HG03521 (cell line): ENCODE results near the gene ATG9A.

Experiments
- ATAC-seq: cut with Tn5 transposase; IDR thresholded peaks from one replicate; pipeline ENCODE4 v1.9.1; 2021; ENCODE audit warnings: mild to moderate bottlenecking, moderate library complexity; ENCODE audit not compliant: unreplicated experiment

Gene ATG9A

GRCh38 chr2:219223831-219224610 is 5.4 kb downstream of the ATG9A start:
- ATAC-seq: no peak

DNA sequence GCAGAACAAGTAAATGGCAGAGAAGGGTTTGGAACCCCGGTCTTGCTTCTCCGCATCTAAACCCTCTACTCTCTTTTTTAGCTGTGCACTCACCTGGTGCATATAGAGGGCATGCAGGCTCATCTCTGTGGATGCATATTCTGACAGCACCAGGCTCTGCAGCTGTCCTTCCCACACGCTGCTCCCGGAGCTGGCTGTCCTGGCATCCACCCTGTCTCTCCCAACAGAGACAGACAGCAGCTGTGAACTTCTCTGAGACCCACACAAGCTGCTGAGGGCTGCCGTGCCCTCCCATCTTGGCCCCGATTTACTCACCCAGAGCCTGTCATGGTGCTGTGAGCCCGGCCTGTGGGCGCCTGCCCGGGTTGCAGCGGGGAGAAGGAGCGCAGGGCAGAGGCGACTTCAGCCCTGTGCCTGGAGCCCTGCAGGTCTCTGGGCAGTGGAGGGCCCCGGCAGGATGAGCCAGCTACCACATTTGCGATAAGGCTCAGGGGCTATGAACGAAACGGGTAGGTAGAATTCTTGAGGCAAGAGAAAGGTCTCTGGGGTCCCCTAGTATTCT is 7.4 kb downstream of the ATG9A start:
- no peak for ATAC-seq

- no peak for ATAC-seq
Observed at GRCh38 chr2:219220652-219221402, 8.6 kb downstream of the ATG9A start.

GRCh38 chr2:219219784-219220532 is 9.5 kb downstream of the ATG9A start:
- ATAC-seq: no peak

GRCh38 chr2:219218732-219219701 is 10.4 kb downstream of the ATG9A start, which contains the start of gene ABCB6:
Gene ABCB6 (minus strand): TSS chr2:219218958. CDS start chr2:219218673, 285 bp downstream.
- peak; percentile 68 for ATAC-seq

- peak; percentile 24 for ATAC-seq
Observed at GRCh38 chr2:219218217-219218731, 11.2 kb downstream of the ATG9A start.

DNA sequence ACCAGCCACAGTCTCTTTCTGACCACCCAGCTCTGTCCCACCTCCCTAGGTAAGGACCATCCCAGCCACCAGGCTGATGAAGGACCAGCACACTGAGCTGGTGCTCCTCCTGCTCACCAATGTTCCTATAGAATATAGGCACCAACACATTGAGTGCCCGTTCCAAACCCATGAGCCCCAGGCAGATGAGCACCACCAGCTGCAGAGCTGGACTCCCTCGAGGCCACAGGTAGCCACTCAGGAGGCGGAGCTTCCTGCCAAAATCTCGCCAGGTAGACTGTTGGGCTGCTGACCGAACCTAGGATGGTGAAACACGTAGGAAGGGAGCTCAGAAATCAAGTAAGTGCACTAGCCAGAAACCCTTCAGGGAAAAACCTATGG is 12.9 kb downstream of the ATG9A start:
- no peak for ATAC-seq

- ATAC-seq: no peak
Observed at GRCh38 chr2:219215871-219216534, 13.4 kb downstream of the ATG9A start.

GRCh38 chr2:219214786-219215185 is 14.7 kb downstream of the ATG9A start:
- ATAC-seq: no peak

- no peak for ATAC-seq
Observed at GRCh38 chr2:219214141-219214540, 15.3 kb downstream of the ATG9A start.

DNA sequence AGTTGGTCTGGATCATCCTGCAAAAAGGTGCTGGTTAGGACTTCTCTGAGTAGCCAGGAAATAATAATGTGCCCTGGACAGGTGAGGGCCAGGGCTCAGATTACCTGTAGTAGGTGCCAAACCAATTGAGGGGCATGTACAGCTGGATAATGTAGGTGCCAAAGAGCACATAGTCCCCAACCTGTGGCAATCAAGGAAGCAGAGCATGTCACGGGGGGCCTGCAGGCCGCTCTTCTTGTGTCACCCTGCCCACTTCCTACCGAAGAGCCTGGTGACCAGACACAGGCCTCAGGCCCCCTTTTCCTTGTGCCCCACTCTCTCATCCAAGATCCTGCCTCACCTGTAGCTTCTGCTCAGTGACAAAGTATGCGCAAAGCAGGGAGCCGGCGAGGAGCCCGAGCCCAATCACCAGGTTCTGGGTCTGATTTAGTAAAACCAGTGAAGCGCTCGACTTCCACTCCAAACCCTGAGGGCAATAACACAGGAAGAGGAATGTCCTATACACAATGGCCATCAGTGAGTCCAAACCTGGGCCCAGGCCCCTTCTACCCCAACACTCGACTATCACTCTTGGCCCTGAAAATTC is 15.9 kb downstream of the ATG9A start:
- ATAC-seq: no peak

DNA sequence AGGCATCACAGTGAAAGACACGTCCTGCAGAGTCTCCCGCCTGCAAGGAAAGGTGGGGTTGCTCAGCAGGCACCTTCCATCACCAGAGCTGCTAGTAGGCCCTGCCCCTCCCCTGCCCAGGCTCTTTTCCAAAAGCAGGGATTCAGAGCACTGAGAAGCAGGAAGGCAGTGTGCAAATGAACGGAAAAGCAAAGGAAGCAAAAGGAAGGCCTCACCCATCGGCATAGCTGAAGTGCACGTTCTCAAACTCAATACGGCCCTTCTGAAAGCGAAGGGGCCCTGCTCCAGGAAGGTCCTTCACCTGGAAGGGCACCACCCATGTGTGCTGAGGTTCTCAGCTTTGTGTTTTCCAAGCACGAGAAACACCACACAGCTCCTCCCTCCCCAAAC is 16.4 kb downstream of the ATG9A start:
- no peak for ATAC-seq

DNA sequence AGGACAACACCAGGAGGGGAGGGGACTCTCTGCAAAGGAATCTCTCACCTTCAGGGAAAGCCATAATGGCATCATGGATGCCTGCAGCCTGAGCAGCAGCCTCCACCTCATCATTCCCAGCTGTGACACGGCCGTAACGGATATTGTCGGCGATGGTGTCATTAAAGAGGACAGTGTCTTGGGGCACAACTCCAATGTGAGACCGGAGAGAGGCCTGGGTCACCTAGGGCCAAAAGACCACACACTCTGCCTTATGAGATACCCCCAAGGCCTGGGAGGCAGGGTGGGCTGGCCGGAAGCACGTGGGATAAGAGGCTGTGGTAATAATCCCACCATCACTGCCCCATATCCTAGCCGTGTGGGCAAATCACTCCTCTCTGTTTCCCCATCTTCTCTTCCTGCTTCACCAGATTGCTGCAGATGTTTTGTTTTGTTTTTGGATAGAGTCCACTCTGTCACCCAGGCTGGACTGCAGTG is 18.5 kb downstream of the ATG9A start:
- no peak for ATAC-seq

DNA sequence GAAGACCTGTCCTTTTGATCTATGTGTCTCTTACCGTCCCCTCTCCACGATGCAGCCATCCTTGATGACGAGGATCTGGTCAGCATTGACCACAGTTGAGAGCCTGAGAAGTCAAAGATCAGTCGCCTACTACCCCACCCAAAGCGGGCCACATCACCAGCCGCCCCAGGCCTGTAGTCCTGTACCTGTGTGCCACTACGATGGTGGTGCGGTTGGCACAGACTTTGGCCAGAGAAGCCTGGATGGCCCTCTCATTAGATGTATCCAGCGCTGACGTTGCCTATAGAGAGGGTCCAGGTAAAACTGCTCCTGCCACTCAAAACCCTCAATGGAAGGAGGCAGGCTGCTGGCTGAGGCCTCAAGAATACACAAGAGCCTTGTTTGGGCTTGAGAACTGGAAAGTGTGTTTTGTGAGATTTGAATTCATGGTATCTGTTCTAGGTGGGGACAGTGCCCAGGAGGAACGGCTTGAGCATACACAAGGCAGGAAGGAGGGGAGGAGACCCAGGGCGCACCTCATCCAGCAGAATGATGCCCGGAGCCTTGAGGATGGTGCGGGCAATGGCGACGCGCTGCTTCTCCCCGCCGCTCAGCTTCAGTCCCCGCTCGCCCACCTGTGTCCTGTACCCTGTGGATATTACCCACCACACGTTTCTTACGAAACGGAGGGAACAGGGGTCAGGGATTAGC is 19.1 kb downstream of the ATG9A start:
- ATAC-seq: no peak

DNA sequence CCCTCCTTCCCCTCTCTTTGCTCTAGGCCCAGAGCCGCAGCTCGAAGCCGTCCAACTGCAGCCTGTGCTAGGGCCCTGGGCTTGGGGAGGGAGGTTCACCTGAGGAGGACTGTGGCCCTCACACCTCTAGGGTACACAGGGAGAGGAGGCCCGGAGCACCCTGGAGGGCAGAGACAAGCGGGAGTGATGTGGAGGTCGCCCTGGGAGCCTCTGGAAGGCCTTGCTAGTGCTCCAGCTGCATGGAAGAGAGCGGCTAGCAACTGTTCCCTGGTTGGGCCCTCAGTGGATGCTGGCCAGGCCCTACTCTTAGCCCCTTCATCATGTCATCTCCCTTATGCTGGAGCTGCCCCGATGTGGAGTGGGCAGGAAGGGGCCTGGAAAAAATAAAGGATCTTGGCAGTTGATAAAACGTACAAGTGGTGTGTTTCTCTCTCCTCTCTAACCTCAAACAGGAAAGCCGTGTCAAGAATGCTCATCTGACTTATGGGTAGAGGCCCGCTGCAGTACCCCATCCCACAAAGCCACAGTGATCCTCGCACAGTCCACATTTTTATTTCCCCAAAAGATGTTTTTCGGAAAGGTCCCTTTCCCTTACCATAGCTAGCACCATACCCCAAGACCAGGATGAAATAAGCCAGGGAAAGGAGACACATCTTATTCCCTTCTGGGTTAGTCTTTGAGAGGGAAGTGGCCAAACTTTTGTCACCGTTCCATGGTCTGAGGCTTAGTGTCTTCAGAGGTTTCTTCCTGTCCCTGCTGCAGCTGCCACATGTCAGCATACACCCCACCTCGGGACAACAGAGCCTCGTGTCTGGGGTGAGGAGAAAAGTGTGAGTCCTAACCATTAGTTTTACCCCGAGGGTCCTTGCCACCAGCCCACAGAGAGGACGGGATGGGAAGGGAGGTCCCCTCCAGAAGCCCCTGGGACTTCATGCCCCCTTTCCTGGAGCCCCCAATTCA is 19.9 kb downstream of the ATG9A start:
- no peak for ATAC-seq

DNA sequence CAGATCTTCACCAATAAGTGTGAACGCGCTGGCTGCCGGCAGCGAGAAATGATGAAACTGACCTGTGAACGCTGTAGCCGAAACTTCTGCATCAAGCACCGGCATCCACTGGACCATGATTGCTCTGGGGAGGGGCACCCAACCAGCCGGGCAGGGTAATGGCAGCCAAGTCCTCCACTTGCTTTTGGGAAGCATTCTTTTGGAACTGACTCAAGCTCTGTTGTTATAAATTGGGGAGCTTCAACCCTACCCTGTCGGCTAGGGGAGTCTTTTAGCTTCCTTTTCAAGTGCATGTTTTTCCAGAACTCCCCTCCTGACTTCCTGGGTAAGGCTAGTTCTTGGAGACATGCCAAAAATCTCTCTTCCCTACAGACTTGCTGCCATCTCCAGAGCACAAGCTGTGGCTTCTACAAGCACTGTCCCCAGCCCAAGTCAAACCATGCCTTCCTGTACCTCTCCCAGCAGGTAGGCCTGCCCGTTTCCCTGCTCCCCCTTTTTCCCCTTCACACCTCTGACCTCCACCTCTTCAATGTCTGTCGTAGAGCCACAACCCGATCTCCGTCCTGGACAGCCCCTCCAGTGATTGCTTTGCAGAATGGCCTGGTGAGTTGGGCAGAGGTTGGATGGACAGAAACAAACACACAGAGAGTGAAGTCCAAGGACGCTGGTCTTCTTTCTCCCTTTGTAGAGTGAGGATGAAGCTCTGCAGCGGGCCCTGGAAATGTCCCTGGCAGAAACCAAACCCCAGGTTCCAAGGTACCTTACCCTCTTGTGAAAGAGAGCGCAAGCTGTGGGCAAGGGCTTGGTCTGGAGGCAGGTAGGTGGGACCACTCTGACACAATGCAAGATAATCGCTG is 21.3 kb downstream of the ATG9A start:
- no peak for ATAC-seq
